HG02852 (cell line): Measurements from ENCODE around the gene GREM2.

Source experiments
- ATAC-seq: cut with Tn5 transposase; IDR thresholded peaks from one replicate; pipeline ENCODE4 v1.9.1; 2021; ENCODE audit warnings: mild to moderate bottlenecking, moderate library complexity; ENCODE audit not compliant: unreplicated experiment

Gene GREM2

GRCh38 chr1:240611619-240612480, at the start of gene GREM2:
Gene GREM2, minus strand, starts transcription at chr1:240612155. Its CDS starts 118,680 bp downstream, at chr1:240493475.
- ATAC-seq, result peak; percentile 86

- ATAC-seq, result no peak
These were observed 46.5 kb upstream of the GREM2 start for GRCh38 chr1:240658312-240658960.

- no peak for ATAC-seq
These were observed 44.6 kb upstream of the GREM2 start for GRCh38 chr1:240656531-240656930.

- no peak for ATAC-seq
These were observed 41.0 kb upstream of the GREM2 start for GRCh38 chr1:240652961-240653409.

- ATAC-seq, result no peak
These were observed 40.6 kb upstream of the GREM2 start for GRCh38 chr1:240652549-240652948.

- ATAC-seq, result no peak
These were observed 38.9 kb upstream of the GREM2 start for GRCh38 chr1:240650877-240651276.

DNA sequence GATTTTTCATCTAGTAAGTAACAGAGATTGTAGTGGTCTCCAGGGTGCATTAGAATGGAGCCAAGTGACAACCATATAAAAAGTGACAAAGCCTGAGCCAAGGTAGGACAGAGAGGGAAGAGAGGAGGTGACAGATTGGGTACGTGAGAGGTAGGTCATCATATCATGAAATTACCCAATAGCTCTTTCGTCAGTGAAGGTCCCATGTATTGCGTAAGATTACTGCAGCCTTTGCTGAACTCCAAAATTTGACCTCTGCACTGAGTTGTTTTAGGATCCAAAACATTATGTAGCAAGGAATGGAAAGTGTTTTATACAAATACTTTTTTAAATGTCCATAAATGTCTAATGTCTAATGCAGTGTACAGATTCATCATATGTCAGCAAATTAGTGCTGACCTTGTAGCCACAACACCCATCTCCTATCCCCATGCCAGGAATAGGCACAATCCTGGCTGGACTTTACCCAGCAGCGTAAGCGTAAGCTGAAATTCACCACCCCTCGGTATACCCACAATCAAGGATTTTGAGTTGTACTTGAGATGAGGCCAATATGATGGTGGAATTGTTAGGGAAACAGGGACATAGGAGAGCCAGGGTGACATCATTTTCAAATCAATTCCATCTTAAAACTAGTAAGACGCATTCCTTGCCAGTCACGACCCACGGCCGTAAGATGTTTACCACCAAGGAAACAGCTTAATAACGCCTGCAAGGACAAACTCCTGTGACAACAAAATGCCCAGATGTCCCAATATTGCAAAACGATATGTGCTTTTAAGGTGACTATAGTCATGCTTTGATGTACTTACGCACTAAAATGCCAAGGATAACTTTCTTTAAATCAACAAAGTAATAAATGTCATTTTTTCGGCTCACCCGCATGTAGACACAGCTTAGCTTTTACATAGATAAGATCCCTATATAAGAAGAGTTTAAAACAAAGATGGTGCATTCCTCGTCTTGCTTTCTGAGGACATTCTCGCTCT, 38.1 kb upstream of the GREM2 start:
- no peak for ATAC-seq

- no peak for ATAC-seq
These were observed 34.8 kb upstream of the GREM2 start for GRCh38 chr1:240646571-240647240.

- no peak for ATAC-seq
These were observed 32.8 kb upstream of the GREM2 start for GRCh38 chr1:240644732-240645131.

DNA sequence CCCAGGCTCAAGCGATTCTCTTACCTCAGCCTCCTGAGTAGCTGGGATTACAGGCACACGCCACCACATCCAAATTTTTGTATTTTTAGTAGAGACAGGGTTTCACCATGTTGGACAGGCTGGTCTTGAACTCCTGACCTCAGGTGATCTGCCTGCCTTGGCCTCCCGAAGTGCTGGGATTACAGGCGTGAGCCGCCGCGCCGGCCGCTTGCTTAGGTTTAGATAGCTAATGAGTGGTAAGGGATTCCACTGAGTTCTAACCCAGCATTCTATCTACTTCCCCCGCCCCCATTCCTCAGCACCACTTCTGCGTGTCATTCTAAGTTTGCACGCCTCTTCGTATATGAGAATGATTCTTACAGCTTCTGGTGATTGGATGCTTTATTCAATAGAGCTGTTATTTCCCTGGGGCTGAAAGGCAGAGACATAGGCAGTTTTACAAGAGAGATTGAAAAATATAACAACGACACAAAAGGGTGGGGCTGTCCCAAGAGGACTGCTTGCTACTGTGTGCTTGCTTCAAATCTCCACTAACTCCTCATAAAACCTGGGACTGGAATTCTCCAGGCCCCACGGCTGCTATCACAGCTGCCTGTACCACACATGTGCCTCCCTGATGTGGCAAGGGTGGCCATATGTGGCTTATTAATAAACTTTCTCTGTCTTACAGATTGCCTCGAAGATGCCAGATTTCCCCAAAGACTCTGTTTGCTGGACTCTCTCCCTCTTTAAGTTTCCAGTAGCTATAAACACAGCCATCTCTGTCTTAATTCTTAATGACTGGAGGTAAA, 23.7 kb upstream of the GREM2 start:
- ATAC-seq, result no peak

DNA sequence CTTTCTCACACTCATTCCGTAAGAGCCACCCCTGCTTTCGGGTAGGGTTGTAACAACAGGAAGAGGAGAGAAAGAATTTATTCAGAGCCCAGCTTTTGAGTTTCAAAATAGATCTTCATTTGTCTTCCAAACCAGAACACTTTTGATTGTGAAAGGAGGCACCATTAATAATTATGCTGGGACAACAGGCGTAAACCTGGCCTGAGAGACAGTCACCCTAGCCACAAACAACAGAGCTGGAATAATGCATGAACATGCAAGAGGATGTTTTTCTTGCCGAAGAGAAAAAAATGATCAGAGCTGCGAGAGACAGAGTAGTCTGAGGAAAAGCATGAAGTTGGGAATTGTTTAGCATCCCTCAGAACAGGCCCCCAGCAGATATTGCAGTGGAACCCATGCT, 18.5 kb upstream of the GREM2 start:
- ATAC-seq, result no peak

DNA sequence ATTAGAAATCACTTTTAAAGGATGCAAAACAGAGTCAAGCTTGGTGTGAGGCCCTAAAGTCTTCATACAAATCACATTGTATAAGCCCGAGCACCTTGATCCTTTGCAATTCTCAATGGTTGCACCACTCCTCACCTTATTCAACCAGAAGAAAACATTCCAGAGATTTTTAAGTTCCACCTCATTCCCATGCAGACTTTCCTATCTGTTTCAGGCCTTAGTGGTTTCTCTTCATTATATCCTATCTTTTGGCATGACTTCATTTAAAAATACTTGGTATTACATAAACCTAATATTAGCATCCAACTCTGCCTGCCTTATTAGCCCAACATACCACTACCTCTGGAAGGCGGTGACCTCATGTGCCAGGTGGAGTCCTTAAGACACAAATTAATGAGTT, 9.3 kb upstream of the GREM2 start:
- no peak for ATAC-seq

DNA sequence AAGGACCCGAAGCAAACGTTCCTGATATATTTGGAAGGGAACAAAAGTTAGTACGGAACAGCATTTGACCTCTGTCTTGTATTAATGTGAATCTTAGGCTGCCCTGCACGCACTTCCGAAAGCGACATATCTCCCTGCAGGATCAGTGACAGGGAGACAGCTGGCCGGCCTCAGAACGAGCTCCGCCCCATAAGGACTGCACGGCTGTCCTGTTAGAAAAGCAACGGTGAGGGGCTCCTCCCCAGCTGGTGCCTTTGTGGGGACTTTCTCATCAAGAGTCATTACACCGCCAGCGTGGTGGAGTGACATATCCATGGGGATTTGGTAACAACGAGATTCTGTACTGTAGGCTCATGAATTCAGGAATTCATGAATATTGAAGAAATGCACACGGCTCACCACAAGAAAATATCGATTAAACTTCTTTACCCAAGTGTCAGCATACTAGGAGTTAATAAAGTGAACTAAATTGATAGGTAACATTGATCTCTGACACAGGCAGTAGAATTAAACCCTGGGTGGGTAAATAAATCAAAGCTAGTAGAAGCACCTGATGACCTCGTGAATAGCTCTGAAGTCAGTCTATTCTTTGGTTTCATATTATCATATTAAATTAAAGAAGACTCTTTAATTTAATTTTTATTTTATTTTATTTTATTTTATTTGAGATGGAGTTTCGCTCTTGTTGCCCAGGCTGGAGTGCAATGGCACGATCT, 8.1 kb upstream of the GREM2 start:
- ATAC-seq, result no peak

- ATAC-seq, result no peak
These were observed 7.4 kb upstream of the GREM2 start for GRCh38 chr1:240619357-240619756.

GRCh38 chr1:240618946-240619345, 7.0 kb upstream of the GREM2 start:
- ATAC-seq, result no peak

DNA sequence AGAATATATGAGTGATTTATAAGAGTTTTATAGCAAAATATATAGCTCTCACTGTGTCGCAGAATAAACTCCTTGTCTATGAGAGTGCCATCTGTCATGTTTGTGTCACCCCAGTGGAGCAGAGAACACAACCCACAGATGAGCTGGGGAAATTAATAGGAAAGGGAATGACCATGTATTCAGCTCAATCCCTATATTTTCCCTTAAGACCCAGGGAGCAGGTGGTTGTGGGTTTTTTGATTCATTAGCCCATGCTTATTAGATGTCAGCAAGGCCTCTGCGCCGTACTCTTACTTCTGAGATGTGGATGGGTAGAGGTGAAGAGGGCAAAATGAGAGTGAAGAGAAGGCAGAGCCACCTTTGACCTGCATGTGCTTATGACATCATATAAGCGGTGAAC, 4.1 kb upstream of the GREM2 start:
- no peak for ATAC-seq

DNA sequence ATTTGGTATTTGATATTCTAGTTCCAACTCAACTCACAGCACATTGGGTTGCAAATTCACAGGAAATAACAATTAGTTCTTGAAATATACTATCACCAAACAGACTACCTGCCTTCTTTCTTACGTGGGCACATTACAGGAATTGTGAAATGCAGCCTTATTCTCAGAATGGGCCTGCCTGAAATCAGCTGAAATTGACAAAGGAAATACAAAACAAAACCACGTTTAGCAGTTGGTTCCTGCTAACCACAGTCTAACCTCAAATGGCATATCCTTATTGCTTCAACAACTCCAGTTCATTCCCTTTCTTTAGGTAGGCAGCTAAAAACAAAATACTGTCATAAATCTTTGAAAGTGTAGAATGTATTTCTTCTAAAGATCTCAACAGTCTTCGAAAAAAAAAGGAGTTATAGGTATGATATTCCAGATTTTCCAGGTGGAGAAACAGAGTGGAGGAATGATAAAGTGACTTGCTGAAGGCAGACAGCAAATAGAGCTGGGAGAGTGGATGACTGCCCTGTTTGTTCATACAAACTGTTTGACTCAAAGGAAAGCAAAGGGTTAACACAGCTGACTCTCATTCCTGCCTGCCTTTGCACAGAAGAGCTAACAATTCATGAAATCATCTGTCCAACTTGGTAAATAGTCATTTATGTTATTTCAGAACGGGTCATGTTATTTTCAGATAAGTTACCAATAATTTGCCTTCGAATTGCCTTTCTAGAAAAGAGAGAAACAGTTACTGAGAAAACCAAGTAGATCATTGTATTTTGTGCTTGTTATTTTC, 1.6 kb upstream of the GREM2 start:
- ATAC-seq, result no peak

DNA sequence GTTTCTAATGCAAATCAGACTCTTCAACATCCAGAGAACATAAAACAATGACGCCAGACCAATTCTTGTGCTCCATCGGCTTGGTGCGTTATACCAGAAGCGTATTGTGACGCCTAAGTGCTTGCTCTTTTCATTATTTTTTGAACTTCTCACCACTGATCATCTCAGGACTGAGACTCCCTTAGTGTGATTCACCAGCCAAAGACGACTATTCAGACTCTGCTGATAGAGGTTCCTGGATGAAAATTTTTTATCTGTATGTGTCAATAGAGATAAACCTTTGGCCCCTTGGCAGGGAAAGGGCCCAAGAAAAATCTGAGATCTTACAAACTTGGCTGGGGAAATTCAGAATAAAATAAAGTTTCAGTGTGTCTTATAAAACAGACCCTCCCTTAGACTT, 856 bp upstream of the GREM2 start:
- ATAC-seq, result no peak
